ENCODE measurements around the gene FAM32A. TPM values are rescaled to one million over a fixed set of nuclear protein-coding genes. Genes with fewer than 3 reads are reported as not detected.

Gene FAM32A
- total RNA-seq, 1 donor from 2014 or later, result 32.9 TPM

- ATAC-seq (no peak), DNase-seq (ENCODE audit: low spot score) (no peak)
Measured at GRCh38 chr19:16218851-16219250, 33.6 kb downstream of the FAM32A start.

- ATAC-seq, result no peak
- no peak for DNase-seq (ENCODE audit: low spot score)
Measured at GRCh38 chr19:16222806-16223205, 37.6 kb downstream of the FAM32A start.

DNA sequence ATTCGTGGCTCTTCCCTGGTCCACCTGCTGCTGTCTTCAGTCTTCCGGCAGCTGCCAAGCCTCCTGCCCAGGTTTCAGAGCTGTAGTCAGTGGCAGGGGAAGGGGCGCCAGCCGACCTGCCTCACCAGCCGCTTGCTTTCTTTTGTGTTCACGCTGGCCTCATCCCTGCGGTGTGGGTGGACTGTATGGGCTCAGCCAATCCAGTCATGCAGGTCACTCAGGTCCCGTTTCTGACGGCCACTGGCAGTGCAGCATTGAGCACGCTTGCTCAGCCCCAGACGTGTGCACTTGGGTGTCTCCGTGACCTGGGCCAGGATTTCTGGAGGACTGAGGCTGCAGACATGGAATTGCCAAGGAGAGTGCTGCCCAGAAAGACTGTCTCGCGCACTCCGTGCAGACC is 38.5 kb downstream of the FAM32A start:
- no peak for ATAC-seq

GRCh38 chr19:16224293-16225045 is 39.3 kb downstream of the FAM32A start:
- no peak for DNase-seq (ENCODE audit: low spot score)
- ATAC-seq, result no peak

More for the DNA sequence above, 38.5 kb downstream of the FAM32A start:
- DNase-seq (ENCODE audit: low spot score), result no peak

DNA sequence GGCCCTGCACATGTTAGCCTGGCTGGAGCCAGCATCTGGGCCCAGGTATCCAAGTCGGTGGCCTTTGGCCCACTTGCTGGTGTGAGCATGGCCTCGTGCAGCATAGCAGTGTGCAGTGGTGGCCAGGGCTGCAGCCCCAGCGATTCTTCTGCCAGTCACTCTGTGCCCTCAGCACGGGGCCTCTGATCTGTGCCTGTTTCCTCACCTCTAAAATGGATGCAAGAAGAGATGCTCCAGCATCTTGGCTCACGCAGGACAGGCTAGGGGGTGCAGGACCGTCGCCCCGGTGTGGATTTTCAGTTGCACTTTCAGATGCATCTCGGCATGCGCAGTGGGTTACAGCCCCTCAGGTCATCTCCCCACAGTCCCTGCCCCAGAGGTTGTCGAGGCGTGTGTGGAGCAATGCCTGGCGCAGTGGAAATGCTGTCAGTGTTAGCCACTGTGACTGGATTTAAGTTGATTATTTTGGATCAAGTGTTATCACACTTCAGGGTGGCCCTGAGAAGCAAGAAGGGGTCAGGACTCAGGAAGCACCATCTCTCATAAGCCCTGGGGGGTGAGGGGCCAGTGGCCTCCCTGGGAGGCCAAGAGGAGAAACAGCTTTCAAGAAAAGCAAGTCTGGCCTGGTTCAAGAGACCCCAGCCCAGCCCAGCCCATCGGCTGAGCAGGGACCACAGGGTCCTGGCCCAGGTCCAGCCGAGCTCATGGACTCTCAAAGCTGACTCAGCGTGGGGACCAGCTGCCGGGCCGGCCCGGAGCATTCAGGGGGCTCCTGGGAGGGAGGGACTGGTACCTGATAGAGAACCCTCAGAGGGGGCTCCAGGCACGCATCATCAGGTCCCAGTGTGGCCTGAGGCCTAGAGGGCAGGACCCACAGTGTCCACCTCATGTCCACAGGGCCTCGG is 40.3 kb downstream of the FAM32A start:
- ATAC-seq (no peak), DNase-seq (ENCODE audit: low spot score) (no peak)

GRCh38 chr19:16226184-16226591 is 41.0 kb downstream of the FAM32A start:
- no peak for DNase-seq (ENCODE audit: low spot score)
- no peak for ATAC-seq

DNA sequence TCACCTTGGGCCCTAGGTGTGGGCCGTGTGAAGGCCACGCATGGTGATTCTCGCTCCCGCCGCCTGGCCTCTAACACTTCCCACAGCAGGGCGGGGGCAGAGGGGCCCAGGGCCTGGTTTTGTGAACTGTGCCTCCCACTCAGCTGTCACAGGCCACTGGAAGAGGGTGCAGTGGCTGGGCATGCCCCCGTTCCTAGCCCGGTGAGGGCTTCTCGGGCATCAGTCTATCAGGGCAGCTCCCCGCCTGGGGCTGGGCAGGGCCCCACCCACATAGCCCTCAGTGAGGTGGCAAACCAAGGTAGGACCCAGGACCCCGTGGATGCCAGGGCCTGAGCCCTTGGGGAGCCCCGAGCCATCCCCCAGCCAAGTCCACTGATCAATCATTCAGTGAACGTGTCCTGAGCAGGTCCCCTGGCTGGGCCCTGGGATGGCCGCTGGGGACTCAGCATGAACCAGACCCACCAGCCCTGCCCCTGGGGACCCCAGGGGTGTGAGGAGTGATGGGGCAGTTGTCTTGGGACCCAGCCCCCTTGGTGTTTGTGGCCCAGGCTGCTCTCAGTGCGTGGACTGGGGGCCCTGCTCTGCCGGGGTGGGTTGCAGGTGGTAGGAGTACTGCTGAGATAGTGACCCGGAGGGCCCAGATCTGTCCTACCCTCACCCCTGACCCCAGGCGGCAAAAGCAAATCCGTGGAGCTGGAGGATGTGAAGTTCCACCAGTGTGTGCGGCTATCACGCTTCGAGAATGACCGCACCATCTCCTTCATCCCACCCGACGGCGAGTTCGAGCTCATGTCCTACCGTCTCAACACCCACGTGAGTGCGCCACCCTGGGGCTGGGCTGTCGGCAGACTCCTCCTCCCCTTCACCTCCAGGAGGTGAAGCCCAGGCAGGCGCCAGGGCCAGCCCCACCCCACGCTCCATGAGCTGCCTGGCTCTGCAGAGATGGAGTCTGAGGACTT is 41.9 kb downstream of the FAM32A start:
- peak; percentile 45 for DNase-seq (ENCODE audit: low spot score)

GRCh38 chr19:16227837-16228636 is 42.8 kb downstream of the FAM32A start:
- DNase-seq (ENCODE audit: low spot score), result no peak
- ATAC-seq, result no peak

More for the DNA sequence above, 41.9 kb downstream of the FAM32A start:
- ATAC-seq, result peak; percentile 5

- DNase-seq (ENCODE audit: low spot score) (no peak), ATAC-seq (peak; percentile 8)
Measured at GRCh38 chr19:16228637-16229321, 43.6 kb downstream of the FAM32A start.

GRCh38 chr19:16229322-16229641 is 44.1 kb downstream of the FAM32A start:
- ATAC-seq (no peak), DNase-seq (ENCODE audit: low spot score) (no peak)

DNA sequence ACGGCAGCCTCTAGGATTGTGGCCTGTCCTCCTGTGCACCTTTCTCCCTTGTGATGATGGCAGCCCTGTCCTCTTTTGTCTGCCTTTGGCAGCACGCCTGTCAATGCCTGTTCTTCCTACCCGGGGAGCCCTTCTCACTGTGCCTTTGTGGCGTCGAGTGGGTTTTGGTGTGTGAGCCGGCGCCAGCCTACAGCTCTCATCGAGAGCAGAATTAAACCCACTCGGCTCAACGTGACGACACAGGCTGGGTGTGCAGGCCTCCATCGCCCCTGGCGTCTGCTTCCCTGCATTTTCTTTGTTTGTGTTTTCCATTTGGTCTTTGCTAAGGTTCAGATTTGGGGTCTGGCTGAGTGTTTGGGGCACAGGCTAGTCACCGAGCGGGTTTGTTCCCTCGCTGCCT is 46.9 kb downstream of the FAM32A start:
- ATAC-seq (no peak), DNase-seq (ENCODE audit: low spot score) (no peak)

GRCh38 chr19:16232568-16232967 is 47.4 kb downstream of the FAM32A start:
- ATAC-seq (no peak), DNase-seq (ENCODE audit: low spot score) (no peak)

- no peak for ATAC-seq
- no peak for DNase-seq (ENCODE audit: low spot score)
Measured at GRCh38 chr19:16233081-16233776, 48.0 kb downstream of the FAM32A start.

- ATAC-seq, result no peak
Measured at GRCh38 chr19:16233836-16234551, 48.8 kb downstream of the FAM32A start.

DNA sequence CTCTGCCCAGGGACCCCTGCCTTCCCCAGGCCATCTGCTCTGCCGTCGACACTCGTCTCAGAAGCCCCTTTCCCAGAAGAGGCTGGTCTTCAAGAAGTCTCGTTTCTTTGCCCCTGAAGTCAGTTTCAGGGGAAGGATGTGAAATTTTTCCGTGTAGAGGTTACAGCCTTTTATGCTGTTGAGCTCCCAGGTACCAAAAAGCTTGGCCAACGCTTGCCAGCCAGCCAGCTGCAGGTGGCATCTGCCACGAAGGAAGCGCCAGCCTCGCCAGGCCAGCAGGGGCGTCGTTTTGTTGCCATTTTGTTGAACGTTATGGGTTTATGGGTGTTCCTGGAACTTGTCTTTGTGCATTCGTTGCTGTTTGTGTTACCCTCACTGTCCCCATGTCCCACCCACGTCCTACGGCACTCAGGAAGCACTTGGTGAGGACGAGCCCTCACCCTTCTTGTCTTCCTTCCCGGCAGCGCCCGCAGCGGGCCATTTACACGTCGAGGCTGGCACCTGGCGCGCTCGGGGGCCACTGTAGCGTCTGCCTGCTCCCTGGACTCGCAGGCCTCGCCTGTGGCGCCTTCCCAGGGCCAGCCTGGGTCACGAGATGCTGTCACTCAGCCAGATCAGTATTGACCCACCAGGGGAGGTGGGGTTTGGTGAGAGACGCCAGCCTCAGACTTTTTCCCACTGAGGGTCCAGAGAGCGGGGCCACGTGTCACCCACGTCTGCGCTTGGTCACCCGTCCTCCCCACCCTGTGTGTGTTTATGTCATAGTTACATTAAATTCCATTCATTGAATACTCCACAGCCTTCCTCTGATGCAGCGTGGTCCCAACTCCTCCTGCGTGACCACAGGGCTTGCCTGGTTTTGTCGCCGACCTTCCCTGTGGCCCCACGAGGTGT is 49.6 kb downstream of the FAM32A start:
- ATAC-seq (peak; percentile 18), DNase-seq (ENCODE audit: low spot score) (no peak)

More at GRCh38 chr19:16233836-16234551, 48.8 kb downstream of the FAM32A start:
- DNase-seq (ENCODE audit: low spot score), result no peak

GRCh38 chr19:16235811-16236652 is 50.8 kb downstream of the FAM32A start:
- peak; percentile 6 for ATAC-seq
- no peak for DNase-seq (ENCODE audit: low spot score)

Measured in left lobe of liver (tissue), 2 donors.